ENCODE results near the gene MTCH1. TPM values are rescaled to one million over a fixed set of nuclear protein-coding genes. Genes with fewer than 3 reads are reported as not detected.

Gene MTCH1
- total and polyA plus RNA-seq, 9 of the 15 experiments (the other 6 are each of a cell fraction or from before 2014, with no cell fraction given): 7.9 to 161 (median 118) TPM

GRCh38 chr6:37018198-37019064, 32.4 kb upstream of the MTCH1 start (continued):
- TF ChIP-seq CREB5 (CRISPR knock-in tag; IDR thresholded peaks at IDR 0.05): no peak
- no peak for TF ChIP-seq CHD4 (IDR thresholded peaks at IDR 0.05; ENCODE audit: insufficient read depth, insufficient replicate concordance, low read depth, low read length, poor library complexity, severe bottlenecking)
- no peak for TF ChIP-seq KAT2B (IDR thresholded peaks at IDR 0.05; ENCODE audit: low read depth, low read length)
- TF ChIP-seq PHF21A (IDR thresholded peaks at IDR 0.05; ENCODE audit: borderline replicate concordance, low read depth): no peak
- no peak for TF ChIP-seq SMAD2 (IDR thresholded peaks at IDR 0.05; ENCODE audit: low read depth, low read length)
- TF ChIP-seq TCF3 (CRISPR knock-in tag; IDR thresholded peaks at IDR 0.05): no peak
- peak; percentile 88; the same call in 1 of the 2 replicates for TF ChIP-seq HDAC2 (IDR thresholded peaks at IDR 0.05)
- TF ChIP-seq PYGO2 (tag; IDR thresholded peaks at IDR 0.05): no peak
- TF ChIP-seq HDAC1 (IDR thresholded peaks at IDR 0.05): peak in 1 of 2 experiments; percentile 31; a peak in 1 of 4 replicates
- no peak for TF ChIP-seq MCM5 (IDR thresholded peaks at IDR 0.05; ENCODE audit: low read depth)
- TF ChIP-seq HDAC8 (tag; IDR thresholded peaks at IDR 0.05): no peak
- no peak for TF ChIP-seq USF1 (CRISPR knock-in tag; IDR thresholded peaks at IDR 0.05)
- no peak for TF ChIP-seq ATF6 (CRISPR knock-in tag; IDR thresholded peaks at IDR 0.05)
- TF ChIP-seq ARID1B (IDR thresholded peaks at IDR 0.05): no peak
- 0 out of 2 replicates have a peak, but pooled peaks have one; percentile 47 for TF ChIP-seq ZBTB9 (CRISPR knock-in tag; IDR thresholded peaks at IDR 0.05)
- no peak for TF ChIP-seq PTRF (tag; IDR thresholded peaks at IDR 0.05)
- TF ChIP-seq ZSCAN32 (CRISPR knock-in tag; IDR thresholded peaks at IDR 0.05): no peak
- TF ChIP-seq KDM4B (IDR thresholded peaks at IDR 0.05; ENCODE audit: borderline replicate concordance in 2 of 2, low read depth in 1 of 2): 0 out of 4 replicates have a peak, but pooled peaks of 1 of the 2 experiments have one; percentile 64
- TF ChIP-seq BRF2 (IDR thresholded peaks at IDR 0.05; ENCODE audit: borderline replicate concordance, insufficient read depth, insufficient read length): no peak
- TF ChIP-seq HMG20B (CRISPR knock-in tag; IDR thresholded peaks at IDR 0.05): no peak
- no peak for TF ChIP-seq COPS2 (conservative IDR thresholded peaks at IDR 0.05)
